GM18873 (cell line): ENCODE results near the gene PSMD5.
"Not testable (repeated sequence)": the region's sequence is repeated elsewhere in the genome, so short reads cannot be mapped to it uniquely, and the experiment has no call there.

Experiments
- ATAC-seq: cut with Tn5 transposase; IDR thresholded peaks from one replicate; pipeline ENCODE4 v1.9.1; 2021; ENCODE audit warnings: mild to moderate bottlenecking, moderate library complexity, moderate number of reproducible peaks; ENCODE audit not compliant: unreplicated experiment, low FRiP score

The PSMD5 gene

DNA sequence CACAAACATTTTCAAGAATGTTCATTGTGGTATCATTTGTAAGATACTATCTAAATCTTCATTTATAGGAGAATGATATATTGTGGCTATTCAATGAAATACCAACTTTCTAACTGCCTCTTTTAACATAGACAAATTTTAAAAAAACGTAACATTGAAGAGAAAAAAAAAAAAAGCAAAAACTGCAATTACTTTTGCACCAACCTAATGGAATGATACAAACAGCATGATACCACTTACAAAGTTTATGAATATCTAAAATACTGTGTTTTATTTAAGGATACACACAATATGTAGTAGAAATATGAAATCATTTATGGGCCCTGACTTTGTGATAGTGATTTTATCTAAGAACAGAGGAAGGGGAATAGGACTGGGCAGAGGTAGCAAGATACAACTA lies 24.1 kb downstream of the PSMD5 start:
- ATAC-seq = no peak

DNA sequence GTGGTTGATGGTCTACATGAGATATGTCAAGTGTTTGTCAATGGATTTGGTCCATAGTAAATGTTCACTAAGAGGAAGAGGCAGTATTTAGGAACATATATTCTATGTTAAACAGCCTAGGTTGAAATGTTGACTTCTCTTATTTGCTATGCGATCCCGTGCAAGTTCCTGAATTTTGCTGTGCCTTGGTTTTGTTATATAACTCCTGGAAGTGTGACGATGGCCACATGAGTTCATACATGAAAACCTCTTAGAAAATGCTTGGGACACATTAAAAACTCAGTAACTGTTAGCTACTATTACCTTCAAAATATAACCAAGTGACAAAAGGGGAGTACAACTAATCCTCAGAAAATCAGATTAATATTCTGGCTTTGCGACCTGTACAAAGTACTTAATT lies 27.6 kb downstream of the PSMD5 start:
- ATAC-seq = no peak

DNA sequence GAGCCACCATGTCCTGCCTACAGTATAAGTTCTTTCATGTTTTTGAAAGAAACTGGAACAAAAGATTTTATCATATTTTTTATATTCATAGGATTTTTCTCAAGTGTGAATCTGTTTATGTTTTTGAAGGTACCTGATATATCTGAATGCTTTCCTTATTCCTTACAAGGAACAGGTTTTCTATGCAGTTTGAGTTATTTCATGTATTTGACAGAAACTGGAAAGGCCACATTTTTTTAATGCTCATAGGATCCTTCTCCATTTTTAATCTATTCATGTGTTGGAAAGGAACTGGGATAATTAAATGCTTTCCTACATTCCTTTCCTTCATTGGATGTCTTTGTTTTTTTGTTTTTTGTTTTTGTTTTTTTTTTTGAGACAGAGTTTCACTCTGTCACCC lies 33.8 kb downstream of the PSMD5 start:
- ATAC-seq = no peak

DNA sequence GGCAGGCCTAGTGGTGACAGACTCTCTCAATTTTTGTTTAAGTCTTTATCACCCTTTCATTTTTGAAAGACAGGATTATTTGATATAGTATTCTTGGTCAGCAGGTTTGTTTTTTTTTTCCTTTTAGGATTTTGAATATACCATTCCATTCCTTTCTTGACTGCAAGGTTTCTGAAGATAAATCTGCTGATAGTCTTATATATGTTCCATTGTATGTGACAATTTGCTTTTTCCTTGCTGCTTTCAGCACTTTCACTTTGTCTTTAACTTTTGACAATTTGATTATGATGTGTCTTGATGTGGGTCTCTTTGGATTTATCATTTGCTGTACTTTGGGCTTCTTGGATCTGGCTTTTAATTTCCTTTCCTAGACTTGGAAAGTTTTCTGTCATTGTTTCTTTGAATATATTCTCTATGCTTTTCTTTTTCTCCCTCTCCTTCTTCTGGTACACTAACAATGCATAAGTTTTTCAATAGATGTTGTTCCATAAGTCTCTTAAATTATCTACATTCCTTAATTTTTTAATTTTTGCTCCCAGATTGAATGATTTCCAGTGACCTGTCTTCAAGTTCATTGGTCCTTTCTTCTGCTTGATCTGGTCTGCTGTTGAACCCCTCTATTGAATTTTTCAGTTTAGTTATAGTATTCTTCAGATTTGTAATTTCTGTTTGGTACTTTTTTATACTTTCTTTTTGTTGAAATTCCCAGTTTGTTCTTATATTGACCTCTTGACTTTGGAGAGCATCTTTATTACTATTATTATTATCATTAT lies 34.9 kb downstream of the PSMD5 start:
- no peak for ATAC-seq

DNA sequence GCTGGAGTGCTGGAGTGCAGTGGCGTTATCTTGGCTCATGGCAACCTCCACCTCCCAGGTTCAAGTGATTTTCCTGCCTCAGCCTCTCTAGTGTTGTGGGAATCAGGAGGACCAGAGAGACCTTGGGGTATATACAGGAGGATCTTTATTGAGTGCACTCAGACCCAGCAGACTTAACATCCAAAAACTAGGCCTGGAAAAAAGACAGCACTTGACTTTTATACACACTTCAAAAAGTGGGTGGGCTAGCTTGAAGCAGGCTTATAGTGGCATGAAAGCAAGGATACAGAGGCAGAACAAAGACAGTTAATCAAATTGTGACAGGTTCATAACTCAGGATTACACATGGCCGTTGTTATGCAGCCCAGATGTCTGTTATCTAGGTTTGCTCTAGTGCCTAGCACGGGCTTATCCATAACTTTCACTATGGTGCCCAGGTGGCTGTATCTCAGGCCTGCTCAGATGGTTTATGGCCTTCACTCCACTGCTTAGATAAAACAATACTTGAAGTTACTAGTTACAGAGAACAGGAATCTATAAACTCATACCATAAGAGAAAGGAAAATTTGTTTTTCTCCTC lies 37.8 kb downstream of the PSMD5 start:
- ATAC-seq = not testable (repeated sequence)

DNA sequence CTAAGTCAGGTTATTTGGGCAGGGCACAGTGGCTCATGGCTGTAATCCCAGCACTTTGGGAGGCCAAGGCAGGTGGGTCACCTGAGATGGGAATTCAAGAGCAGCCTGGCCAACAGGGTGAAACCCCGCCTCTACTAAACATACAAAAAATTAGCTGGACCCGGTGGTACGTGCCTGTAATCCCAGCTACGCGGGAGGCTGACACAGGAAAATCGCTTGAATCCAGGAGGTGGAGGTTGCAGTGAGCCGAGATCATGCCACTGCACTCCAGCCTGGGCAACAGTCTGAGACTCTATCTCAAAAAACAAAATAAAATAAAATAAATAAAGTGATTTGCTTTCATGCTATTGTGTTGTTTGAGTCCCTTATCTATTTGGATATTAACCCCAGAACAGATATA lies 41.3 kb downstream of the PSMD5 start:
- no peak for ATAC-seq

DNA sequence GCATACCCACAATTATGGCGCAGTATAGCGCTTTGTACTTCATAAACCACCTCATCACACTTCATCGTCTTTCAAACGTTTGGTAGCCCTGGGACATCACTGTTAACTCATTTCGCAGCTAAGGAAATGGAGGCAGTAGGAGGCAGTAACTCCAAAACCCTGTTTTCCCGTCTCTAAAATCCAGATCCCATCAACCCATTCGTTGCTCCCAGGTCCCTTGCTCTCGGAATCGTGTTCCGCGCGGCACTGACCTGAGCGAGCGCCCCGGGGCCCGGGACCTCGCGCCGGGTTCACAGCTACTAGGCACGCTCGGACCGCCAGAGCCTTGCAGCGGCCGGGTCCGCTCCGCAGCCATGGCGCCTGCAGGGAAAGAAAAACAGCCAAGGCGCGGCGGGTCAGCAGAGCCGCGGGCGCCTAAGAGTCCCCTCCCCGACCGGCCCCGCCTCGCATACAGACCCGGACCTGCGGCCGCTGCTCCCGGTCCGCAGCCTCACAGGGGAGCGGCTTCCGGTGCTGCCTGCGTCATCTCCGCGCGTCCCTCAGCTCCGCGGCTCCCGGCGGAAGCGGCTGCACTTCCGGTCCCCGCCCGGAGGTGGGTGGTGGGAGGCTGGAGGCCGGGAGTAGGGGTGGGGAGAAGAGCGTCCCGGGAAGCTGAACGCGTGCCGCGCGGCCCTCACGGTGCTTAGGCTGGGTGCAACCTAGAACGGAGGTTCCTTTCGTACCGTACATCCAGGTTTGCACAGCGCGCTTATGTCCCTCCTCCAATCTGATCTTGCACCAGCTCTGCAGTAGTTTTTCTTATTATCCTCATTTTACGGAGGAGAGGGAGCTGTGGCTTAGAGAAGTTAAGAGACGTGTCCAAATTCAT lies 49.6 kb downstream of the PSMD5 start, which contains the start of gene FBXW2:
Gene FBXW2 (minus strand): TSS at position 519 of the 868 bp plus-strand sequence. CDS start 5,158 bp downstream, outside the sequence.
- peak; percentile 85 for ATAC-seq

DNA sequence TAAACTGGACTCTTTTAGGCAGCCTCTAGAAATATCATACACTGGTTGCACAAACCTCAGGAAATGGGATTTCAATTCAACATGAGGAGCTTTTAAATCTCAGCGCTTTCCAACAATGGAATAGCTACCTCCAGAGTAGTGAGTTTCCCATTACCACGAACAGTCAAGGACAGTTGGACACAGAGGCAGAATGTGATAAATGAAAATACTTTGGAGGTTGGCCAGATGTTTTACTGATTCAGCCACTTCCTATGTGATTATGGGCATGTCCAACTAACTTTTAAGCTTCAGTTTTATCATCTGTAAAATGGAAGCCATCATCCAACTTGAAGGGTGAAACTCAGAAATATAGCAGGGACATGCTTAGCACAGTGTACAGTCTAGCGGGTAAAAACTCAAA lies 51.6 kb downstream of the PSMD5 start:
- ATAC-seq = no peak

DNA sequence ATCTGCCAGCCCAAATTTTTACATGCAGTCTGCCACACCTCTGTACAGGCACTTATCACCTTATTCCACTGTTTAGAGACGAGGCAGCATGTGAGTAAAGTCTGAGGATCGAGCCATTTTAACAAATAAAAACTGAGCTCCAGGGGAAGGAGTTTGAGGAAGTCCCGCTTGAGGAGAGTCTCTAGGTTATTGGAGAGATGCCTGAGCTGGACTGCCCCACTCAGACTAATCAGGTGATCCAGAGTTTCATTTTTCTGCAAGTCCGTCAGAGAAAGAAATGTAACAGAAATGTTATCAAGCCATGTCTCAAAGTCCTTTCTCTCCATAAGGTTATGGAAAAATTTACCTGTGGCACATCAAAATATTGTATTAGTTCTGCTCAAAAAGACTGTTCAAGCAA lies 54.8 kb downstream of the PSMD5 start:
- ATAC-seq = no peak

DNA sequence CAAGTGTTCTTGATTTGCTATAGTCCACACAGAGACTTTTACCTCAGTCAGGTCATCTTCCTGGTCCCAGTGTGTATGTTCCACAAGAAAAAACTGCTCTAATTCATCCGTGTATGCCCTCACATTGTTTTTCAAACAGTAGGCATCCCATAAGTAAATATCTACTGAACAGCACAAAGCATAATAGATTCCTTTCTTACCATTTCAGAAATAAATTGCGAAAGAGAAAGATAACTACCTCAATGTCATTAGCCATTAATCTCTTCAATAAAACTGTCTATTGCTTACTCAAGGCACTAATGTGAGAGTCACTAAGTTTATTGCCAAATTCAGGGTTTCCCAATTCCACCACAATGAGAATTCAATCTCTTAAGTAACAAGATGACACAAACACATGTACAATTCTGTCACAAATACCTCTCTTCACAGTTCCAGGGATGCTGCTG lies 59.1 kb downstream of the PSMD5 start:
- no peak for ATAC-seq

DNA sequence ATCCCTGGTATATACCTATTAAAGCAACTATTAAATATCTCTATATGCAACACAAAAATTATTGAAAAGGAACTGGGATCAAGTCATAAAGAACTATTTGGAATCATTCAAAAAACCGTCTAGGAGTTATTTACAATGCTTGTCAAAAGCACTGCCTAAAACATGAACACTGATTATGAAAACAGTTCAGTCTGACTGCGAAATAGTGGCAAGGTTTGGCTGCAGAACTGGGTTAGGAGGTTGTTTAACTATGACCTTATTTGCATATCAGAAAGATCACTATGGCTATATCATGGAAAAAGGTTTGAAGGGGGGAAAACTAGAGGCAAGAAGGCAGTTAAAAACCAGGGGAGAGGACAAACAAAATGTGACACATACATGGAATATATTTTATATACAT lies 61.5 kb downstream of the PSMD5 start:
- no peak for ATAC-seq

DNA sequence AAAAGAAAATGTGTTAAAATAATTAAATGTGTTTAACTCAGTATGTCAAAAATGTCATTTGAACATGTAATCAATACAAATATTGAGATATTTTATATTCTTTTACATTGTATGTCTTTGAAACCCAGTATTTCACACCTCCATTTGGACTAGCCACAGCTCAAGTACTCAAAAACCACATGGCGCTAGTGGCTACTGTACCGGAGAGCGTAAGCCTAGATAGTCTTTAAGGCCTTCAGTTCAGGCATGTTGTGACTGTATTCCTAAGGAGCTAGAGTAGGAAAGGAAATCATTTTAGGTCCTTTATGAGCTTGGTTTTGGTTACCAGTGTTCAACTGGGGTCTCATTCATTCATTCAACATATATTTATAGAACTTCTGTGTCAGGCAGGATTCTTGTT lies 62.4 kb downstream of the PSMD5 start:
- no peak for ATAC-seq

DNA sequence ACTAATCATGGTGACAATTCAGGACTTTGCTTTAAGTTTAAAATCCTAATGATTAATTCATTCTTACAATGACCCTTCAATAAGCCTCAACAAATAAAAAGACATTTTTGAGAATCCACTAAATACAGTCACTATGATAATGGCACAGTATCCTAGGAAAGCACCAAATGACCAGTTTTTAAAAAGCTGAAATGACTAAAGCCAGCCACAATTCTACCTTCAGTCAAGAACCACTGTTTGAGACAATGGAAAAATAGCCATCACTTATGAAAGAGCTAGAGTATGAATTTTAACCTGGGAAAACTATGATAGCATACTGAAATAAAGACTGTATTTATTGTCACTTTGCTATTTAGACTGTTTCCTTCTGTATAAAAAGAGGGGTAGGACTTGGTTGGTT lies 63.5 kb downstream of the PSMD5 start:
- ATAC-seq = no peak

DNA sequence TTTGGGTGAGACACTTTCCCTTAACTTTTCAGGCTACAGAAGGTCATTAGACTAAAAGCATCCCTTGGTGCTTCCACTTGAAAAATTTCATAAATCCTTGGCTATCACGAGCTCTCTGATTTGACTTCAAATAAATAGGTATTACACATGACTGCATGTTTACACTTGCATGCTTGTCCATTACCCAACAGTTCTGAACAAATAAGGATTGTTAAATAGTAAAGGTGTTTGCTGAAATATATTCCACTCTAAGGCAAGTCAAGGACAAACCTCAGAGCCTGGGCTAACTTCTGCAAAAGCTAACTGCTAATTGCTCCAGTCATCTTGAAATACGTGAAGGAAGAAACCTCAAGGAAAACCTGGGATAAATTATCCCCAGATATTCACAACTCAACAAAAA lies 64.0 kb downstream of the PSMD5 start:
- no peak for ATAC-seq

DNA sequence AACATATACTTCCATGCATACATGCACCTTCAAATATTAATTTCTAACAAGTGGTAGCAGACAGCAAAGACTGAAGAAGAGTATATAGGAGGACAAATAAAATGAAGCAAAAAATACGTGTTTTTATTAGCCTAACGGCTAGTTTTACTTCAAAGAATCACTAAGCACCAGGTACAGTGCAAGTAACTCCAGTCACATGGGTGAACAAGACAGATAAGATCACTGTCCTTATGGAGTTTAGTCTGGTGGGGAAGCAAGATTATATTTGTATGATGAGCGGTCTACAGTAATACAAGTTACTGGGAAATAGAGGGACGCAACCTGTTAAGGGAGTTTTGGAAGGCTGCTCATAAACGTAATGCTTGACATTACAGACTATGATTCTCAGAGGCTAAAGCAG lies 65.5 kb downstream of the PSMD5 start:
- ATAC-seq = no peak

DNA sequence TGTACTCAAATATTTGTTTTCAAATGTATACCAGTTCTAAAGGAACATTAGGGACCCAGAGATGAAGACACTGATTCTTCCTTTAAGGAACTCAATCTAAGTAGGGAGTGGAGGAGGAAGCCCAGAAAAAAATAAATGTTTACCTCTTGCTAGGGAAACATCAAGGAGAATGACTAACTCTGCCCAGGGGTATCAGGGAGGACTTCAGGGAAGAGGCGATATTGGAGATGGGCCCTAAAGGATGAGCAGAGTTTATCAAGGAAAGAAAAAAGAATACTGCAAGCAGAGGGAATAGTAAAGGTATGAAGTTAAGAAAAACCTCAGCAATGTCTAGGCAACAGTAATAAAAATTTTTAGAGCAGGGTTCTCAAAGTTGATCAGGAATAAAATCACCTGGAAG lies 65.9 kb downstream of the PSMD5 start:
- ATAC-seq = no peak

DNA sequence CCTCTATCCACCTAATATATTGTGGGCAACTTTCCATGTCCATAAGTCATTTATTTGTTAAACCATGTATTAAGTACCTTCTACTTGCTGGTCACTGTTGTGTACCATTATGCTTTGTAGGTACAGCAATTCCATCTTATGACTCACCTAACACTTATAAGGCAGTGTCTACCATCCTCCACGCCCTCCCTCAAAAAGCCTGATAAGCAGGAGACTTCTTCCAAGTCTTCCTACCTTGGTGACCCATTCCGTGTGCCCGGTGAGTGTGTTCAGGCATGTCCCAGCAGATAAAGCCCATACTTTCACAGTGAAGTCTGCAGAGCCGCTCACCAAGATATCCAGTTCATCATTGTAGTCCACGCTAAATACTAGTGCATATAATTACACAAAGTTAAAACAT lies 66.9 kb downstream of the PSMD5 start:
- ATAC-seq = no peak

DNA sequence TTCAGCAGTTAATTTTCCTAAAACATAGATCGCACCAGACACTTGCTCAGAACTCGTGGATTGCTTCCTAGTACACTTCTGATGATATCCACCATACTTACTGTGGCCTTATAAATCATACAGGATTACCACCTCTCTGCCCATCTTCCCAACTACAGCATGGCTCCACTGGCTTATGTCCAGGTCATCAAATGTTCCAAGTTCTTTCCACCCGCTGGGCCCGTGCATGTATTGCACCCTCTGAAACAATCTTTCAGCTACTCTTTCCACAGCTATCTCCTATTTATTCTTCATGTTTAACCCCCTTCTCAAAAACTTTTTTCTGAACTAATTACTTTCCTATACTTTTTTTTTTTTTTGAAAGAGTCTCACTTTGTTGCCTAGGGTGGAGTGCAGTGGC lies 68.0 kb downstream of the PSMD5 start:
- ATAC-seq = no peak

DNA sequence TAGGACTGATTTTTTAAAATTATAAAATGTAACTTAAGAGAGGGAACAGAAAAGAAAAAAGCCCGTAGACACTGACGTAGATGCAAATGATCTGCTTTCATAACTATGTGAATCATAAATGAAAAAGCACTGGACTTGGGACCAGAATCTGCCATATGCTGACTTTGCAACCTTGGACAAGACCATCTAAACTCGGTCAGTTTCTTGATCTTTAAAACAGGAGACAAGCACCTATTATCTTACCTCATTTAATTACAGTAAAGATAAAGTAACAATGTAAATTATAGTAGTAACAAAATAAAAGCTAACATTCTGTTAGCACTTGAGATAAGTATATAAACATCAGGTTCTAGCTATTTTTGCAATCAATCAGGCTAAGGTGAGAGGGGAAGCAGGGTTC lies 69.5 kb downstream of the PSMD5 start:
- no peak for ATAC-seq

DNA sequence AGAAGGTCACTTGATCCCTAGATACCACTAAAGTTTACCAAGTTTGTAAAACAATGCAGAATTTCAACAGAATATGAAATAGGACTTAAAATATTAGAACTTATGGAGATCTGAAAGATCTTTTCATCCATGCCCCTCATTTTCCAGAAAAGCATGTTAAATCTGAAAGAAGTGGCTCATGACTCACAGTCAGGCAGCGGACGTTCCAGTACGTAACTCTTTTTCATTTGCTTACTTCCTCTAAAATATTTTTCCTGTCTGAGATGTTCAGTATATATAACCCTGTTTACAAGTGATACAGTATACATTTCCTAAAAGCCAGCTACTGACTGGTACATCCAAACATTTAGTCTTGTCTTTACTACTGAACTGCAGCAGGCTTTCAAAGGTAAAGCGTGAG lies 71.8 kb downstream of the PSMD5 start:
- ATAC-seq = no peak

DNA sequence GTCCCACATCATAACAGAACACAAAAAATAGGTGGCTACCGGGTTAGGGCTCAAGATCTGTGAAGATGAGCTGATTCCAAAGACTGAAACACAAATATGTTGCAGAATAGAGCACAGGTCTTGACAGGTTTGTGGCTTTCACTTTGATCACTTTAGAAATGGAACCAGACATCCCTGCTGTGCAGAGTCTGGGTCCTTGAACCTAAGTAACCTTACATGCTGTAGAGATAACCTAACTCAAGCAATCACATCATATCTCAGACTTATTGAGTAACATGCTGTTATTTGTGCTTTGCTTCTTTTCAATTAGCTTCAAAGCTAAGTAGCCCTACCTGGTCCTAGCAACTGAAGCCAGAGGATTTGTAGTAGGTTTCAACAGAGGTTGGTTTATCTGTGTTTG lies 73.8 kb downstream of the PSMD5 start:
- ATAC-seq = no peak
